Measurements from ENCODE around the gene TLE1.

- TF ChIP-seq EZH2phosphoT487 (IDR thresholded peaks at IDR 0.05; ENCODE audit: low read depth, severe bottlenecking, unreplicated experiment) (no peak), CTCF (IDR thresholded peaks at IDR 0.05; ENCODE audit: poor library complexity) (no peak), EZH2 (IDR thresholded peaks at IDR 0.05; ENCODE audit: borderline replicate concordance) (no peak)
These were observed 28.9 kb upstream of the TLE1 start for GRCh38 chr9:81718244-81718643.

Data from hepatocyte (in vitro differentiated cells).